Gastrocnemius medialis (tissue), 4 donors: ENCODE results near the gene CREBBP. TPM values are rescaled to one million over a fixed set of nuclear protein-coding genes. Genes with fewer than 3 reads are reported as not detected.
"Not testable (repeated sequence)": the region's sequence is repeated elsewhere in the genome, so short reads cannot be mapped to it uniquely, and the experiment has no call there.

Experiments used
- ATAC-seq, 2 donors: fragments of 150-250 bp; one replicate each; pipeline ENCODE4 v1.9.1; 2016
- DNase-seq, 2 donors: peaks; one replicate each; pipeline ENCODE4 v3.0.0-alpha.2; 2019
- H3K27ac ChIP-seq, 4 donors: fragments of 200-600 bp; sonication (generic); 1 replicate in 1 of 4; 2 replicates in 3 of 4; pipeline ENCODE4 v1.5.1; 2016 to 2018; ENCODE audit warnings: mild to moderate bottlenecking in 2 of 4, moderate library complexity in 1 of 4
- H3K27me3 ChIP-seq, 3 donors: fragments of 200-600 bp; sonication (generic) in 2 of 3; 1 replicate in 1 of 3; 2 replicates in 2 of 3; pipeline versions ENCODE4 v1.5.1 to v1.6.0; 2016 to 2019; ENCODE audit warnings: mild to moderate bottlenecking in 1 of 3, moderate library complexity in 1 of 3
- H3K36me3 ChIP-seq, 2 donors: fragments of 200-600 bp; sonication (generic) in 1 of 2; one replicate each; pipeline ENCODE4 v1.5.1; 2017 to 2018
- H3K4me1 ChIP-seq, 2 donors: fragments of 200-600 bp; sonication (generic) in 1 of 2; one replicate each; pipeline ENCODE4 v1.5.1; 2016 to 2017; ENCODE audit warnings: mild to moderate bottlenecking in 2 of 2
- H3K4me3 ChIP-seq, 4 donors: fragments of 200-600 bp; sonication (generic) in 3 of 4; 1 replicate in 1 of 4; 2 replicates in 3 of 4; pipeline ENCODE4 v1.5.1; 2016 to 2019; ENCODE audit warnings: mild to moderate bottlenecking in 2 of 4
- H3K9me3 ChIP-seq, 3 donors: fragments of 200-600 bp; sonication (generic) in 2 of 3; 1 replicate in 1 of 3; 2 replicates in 2 of 3; pipeline ENCODE4 v1.5.1; 2016 to 2019
- POLR2A ChIP-seq, 2 donors: fragments of 450-650 bp; IDR thresholded peaks; one replicate each; pipeline ENCODE4 v1.6.1; 2017; ENCODE audit warnings: antibody characterized with exemption in 2 of 2, mild to moderate bottlenecking in 2 of 2, moderate library complexity in 2 of 2
- in situ Hi-C, 4 donors: fragments of 200-750 bp; cut with MboI; loops; one replicate each; pipeline versions ENCODE4 v1.15.0 to v1.8.0; 2017; ENCODE audit warnings: low sequenced_read_pairs in 4 of 4
- intact Hi-C: fragments of 100-400 bp; cut with DNase I; formaldehyde crosslinking; loops from one replicate; pipeline ENCODE4 v1.15.1; 2023; ENCODE audit warnings: low total_unique reads
- total RNA-seq, 4 donors: library from RNA; depleted of rRNA; stranded (reverse); fragments of >200 nt; gene quantifications; one replicate each; pipeline versions ENCODE4 v1.1.0 to v1.2.3, GENCODE V29; 2016
- TF ChIP-seq, protein P1 (sequence below), 5 experiments: fragments of 450-650 bp in 3 of 5; fragments of 200-600 bp in 2 of 5; sonication (generic) in 2 of 5; IDR thresholded peaks in 4 of 5; conservative IDR thresholded peaks in 1 of 5; 1 replicate in 4 of 5; 2 replicates in 1 of 5; pipeline ENCODE4 v1.5.1; 2016 to 2019; ENCODE audit warnings: antibody characterized with exemption in 5 of 5, mild to moderate bottlenecking in 3 of 5, moderate library complexity in 3 of 5

The CREBBP gene
- total RNA-seq, 4 donors from 2014 or later: 39.8 to 61.3 (median 53.5) TPM

DNA sequence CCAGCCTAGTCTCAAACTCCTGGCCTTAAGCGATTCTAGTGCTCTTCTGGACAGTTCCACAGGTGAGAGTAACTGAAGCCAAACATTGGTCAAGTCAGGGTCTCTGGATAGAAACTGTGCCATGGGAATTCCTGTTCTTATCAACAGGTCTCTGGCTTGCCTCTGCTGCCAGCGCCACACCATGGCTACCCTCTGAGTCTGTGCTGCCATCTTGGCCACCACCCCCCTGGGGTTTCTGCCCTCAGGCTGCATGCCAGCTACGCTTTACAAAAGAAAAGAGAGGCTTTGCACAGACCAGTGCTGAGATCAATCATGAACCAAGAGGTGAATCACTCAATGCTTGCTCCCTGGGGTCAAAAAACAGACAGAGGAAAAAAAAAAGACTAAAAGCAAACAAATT lies 24.4 kb upstream of the CREBBP start:
- no peak overlapping the region for H3K4me3 ChIP-seq
- DNase-seq (no peak), ATAC-seq (no peak)
- peaks cover 0 to 8% of the 10 kb centered on the region in 2 donors for H3K4me1 ChIP-seq
- H3K27ac ChIP-seq: no peak overlapping the region
- TF ChIP-seq, protein P1, sequence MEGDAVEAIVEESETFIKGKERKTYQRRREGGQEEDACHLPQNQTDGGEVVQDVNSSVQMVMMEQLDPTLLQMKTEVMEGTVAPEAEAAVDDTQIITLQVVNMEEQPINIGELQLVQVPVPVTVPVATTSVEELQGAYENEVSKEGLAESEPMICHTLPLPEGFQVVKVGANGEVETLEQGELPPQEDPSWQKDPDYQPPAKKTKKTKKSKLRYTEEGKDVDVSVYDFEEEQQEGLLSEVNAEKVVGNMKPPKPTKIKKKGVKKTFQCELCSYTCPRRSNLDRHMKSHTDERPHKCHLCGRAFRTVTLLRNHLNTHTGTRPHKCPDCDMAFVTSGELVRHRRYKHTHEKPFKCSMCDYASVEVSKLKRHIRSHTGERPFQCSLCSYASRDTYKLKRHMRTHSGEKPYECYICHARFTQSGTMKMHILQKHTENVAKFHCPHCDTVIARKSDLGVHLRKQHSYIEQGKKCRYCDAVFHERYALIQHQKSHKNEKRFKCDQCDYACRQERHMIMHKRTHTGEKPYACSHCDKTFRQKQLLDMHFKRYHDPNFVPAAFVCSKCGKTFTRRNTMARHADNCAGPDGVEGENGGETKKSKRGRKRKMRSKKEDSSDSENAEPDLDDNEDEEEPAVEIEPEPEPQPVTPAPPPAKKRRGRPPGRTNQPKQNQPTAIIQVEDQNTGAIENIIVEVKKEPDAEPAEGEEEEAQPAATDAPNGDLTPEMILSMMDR (IDR thresholded peaks at IDR 0.05 in 4 of 5, conservative IDR thresholded peaks at IDR 0.05 in 1 of 5): no peak
- no peaks in the 10 kb centered on the region for H3K36me3 ChIP-seq
- in situ Hi-C loops: no loop called here
- H3K27me3 ChIP-seq: no peaks in the 10 kb centered on the region
- intact Hi-C loops: no loop called here
- H3K9me3 ChIP-seq: no peaks in the 10 kb centered on the region

DNA sequence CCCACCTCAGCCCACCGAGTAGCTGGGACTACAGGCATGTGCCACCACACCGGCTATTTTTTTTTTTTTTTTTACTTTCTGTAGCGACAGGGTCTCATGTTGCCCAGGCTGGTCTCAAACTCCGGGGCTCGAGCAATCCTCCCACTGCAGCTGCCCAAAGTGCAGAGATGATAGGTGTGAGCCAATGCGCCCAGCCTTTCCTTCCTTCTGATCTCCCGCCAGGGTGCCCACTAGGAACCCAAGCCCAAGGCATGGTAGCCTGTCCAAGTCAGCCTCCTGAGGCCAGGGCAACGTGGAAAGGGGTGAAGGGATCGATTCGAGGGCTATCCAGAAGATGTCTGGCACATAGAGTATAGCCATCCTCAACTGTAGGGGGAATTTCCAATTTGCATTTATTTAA lies 9.6 kb upstream of the CREBBP start:
- no peaks in the 10 kb centered on the region for H3K4me1 ChIP-seq
- intact Hi-C loops (no loop called here), in situ Hi-C loops (loop anchor here in 3 of 4 donors (25.0 kb wide), 3 partner anchors 203 to 378 kb away; partner anchors contain the start of gene CLUAP1 (in 1 of the 3))
- no peak for ATAC-seq
- no peak overlapping the region for H3K27ac ChIP-seq
- H3K9me3 ChIP-seq: no peaks in the 10 kb centered on the region
- no peak for DNase-seq
- no peak overlapping the region for H3K4me3 ChIP-seq
- H3K27me3 ChIP-seq: no peaks in the 10 kb centered on the region
- no peaks in the 10 kb centered on the region for H3K36me3 ChIP-seq
- no peak for TF ChIP-seq POLR2A (IDR thresholded peaks at IDR 0.05)
- TF ChIP-seq, protein P1 (IDR thresholded peaks at IDR 0.05 in 4 of 5, conservative IDR thresholded peaks at IDR 0.05 in 1 of 5): no peak

DNA sequence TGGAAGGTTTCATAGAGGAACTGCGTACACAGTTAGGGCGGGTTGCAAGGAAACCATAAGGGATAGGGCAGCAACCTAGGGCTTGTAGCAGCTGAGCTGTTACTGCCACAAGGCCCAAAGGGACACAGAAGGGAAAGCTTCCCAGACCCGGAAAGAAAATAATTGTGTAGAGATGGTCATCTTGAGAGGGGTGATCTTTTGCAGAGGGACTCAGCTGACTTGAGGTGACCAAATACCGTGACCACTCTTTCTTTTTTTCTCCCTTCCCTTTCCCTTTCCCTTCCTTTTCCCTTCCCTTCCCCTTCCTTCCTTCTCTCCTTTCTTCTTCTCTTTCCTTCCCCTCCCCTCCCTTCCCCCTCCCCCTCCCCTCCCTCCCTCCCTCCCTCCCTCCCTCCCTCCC lies 8.5 kb upstream of the CREBBP start:
- H3K36me3 ChIP-seq: no peaks in the 10 kb centered on the region
- no peaks in the 10 kb centered on the region for H3K4me1 ChIP-seq
- DNase-seq: no peak
- H3K9me3 ChIP-seq: no peaks in the 10 kb centered on the region
- no peak for TF ChIP-seq POLR2A (IDR thresholded peaks at IDR 0.05)
- TF ChIP-seq, protein P1 (IDR thresholded peaks at IDR 0.05 in 4 of 5, conservative IDR thresholded peaks at IDR 0.05 in 1 of 5): no peak
- ATAC-seq: no peak
- H3K27me3 ChIP-seq: no peaks in the 10 kb centered on the region
- intact Hi-C loops (no loop called here), in situ Hi-C loops (loop anchor here in 3 of 4 donors (25.0 kb wide), 3 partner anchors 202 to 377 kb away; partner anchors contain the start of gene CLUAP1 (in 1 of the 3))
- no peak overlapping the region for H3K4me3 ChIP-seq
- H3K27ac ChIP-seq: no peak overlapping the region

DNA sequence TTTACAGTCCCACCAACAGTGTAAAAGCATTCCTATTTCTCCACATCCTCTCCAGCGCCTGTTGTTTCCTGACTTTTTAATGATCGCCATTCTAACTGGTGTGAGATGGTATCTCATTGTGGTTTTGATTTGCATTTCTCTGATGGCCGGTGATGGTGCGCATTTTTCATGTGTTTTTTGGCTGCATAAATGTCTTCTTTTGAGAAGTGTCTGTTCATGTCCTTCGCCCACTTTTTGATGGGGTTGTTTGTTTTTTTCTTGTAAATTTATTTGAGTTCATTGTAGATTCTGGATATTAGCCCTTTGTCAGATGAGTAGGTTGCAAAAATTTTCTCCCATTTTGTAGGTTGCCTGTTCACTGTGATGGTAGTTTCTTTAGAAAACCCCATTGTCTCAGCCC lies 5.5 kb upstream of the CREBBP start:
- intact Hi-C loops, H3K27ac ChIP-seq, H3K27me3 ChIP-seq, ATAC-seq, H3K9me3 ChIP-seq, H3K36me3 ChIP-seq, DNase-seq, H3K4me1 ChIP-seq, H3K4me3 ChIP-seq: not testable (repeated sequence)
- in situ Hi-C loops: loop anchor here in 3 of 4 donors (25.0 kb wide), 3 partner anchors 199 to 374 kb away; partner anchors contain the start of gene CLUAP1 (in 1 of the 3)

DNA sequence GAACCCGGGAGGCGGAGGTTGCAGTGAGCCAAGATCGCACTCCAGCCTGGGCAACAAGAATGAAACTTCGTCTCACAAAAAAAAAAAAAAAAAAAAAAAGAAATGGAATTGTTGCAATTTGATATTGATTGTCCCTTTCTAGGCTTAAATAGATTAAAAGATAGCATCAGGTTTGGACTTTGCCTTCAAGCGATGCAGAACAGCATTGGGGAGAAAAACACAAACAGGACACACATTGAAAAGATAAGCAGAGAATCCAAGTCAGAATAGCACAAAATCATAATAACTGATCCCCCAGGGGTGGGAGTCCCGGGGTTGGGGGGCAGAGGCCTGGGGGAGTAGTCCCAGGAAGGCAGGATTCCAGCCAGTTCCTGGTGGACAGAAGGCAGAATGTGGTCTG lies 3.9 kb upstream of the CREBBP start:
- Histone ChIP-seq H3K4me3 (no peak overlapping the region), H3K4me1 (peaks cover 0 to 5% of the 10 kb centered on the region in 2 donors), H3K27me3 (no peaks in the 10 kb centered on the region), H3K9me3 (no peaks in the 10 kb centered on the region), H3K27ac (no peak overlapping the region), H3K36me3 (no peaks in the 10 kb centered on the region)
- ATAC-seq (no peak), DNase-seq (no peak)
- in situ Hi-C loops: loop anchor here in 3 of 4 donors (25.0 kb wide), 3 partner anchors 197 to 372 kb away; partner anchors contain the start of gene CLUAP1 (in 1 of the 3)
- TF ChIP-seq, protein P1 (IDR thresholded peaks at IDR 0.05 in 4 of 5, conservative IDR thresholded peaks at IDR 0.05 in 1 of 5): no peak
- no peak for TF ChIP-seq POLR2A (IDR thresholded peaks at IDR 0.05)
- intact Hi-C loops: no loop called here
